GM20000 (cell line): ENCODE measurements around the gene STX8.

Experiments used
- DNase-seq: peaks from one replicate; pipeline ENCODE4 v3.0.0; 2012; ENCODE audit warnings: low spot score
- CTCF ChIP-seq: IDR thresholded peaks from 2 replicates; pipeline ENCODE4 v1.5.1; 2012; ENCODE audit warnings: mild to moderate bottlenecking, control low read depth; ENCODE audit errors: extremely low read depth, missing control alignments

The STX8 gene

GRCh38 chr17:9230861-9231260 lies 344.8 kb downstream of the STX8 start:
- no peak for DNase-seq
- no peak for TF ChIP-seq CTCF

GRCh38 chr17:9230346-9230745 lies 345.3 kb downstream of the STX8 start:
- no peak for TF ChIP-seq CTCF
- DNase-seq = no peak

GRCh38 chr17:9229826-9230201 lies 345.8 kb downstream of the STX8 start:
- DNase-seq = no peak
- TF ChIP-seq CTCF = no peak

GRCh38 chr17:9229160-9229825 lies 346.3 kb downstream of the STX8 start:
- DNase-seq = no peak

DNA sequence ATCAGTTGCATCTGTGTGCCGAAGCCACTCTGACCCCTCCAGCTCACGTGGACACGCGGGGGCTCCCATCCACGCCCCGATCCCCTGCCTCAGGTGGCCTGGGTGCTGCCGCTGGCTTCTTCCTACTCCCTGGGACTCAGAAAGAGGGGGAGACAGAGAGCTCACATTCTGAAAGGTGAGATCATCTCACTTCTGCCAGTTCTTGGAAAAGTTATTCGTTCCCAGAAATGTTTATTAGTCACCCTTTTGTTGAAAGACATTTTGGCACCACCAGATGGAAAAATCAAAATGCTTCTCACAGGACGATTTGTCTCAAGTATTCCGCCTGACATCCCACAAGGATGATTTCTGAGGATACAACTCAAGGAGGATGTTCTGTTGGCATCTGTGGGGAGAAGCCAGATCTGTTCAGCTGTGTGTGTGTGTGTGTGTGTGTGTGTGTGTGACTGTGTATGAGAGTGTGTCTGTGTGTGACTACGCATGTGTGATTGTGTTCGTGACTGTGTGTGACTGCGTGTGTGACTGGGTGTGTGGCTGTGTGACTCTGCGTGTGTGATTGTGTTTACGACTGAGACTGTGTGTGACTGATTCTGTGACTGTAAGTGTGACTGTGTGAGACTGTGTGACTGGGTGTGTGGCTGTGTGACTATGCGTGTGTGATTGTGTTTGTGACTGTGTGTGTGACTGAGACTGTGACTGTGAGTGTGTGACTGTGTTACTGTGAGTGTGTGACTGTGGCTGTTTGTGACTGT lies 347.0 kb downstream of the STX8 start:
- TF ChIP-seq CTCF = no peak
- DNase-seq = no peak

More at GRCh38 chr17:9229160-9229825, 346.3 kb downstream of the STX8 start:
- no peak for TF ChIP-seq CTCF

DNA sequence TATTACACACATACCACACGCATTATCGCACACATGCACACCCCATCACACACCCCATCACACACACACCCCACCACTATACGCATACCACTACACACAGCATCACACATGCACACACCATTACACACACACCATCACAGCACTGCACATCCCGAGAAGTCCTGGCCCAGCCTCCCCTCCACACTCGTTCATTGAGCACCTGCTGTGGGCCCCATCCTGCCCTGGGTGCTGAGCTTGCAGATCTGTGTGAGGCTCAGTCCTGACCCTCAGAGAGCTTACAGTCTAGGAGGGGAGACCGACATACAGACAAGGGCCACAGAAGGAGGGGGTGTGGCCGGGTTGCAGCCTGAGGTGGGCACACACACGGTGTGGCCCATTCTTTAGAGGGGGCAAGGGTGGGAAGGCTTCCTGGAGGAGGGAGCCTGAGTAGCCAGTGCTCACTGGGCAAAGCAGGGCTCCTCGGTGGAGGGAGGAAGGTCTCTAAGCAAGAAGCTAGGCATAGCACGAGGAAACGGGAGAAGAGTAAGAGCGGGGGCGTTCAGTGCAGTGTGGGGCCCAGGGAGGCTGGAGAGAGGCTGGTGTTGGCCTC lies 347.7 kb downstream of the STX8 start:
- DNase-seq = no peak
- no peak for TF ChIP-seq CTCF

DNA sequence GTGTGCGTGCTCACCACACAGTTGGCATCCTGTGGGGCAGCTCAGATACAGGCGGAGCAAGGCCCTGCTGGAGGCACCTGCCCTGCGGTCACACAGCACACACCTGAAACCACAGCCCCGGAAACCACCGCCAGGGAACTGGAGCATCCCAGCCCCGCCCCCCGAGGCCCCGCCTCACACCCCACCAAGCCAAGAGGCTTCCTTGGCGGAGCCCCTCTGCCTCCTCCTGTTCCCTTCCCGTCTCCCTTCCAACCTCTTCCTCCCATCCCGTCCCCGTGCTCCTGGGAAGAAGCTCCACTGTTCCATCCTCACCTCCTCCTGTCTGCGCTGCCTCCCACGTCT lies 348.9 kb downstream of the STX8 start:
- no peak for TF ChIP-seq CTCF
- no peak for DNase-seq
